ENCODE results near the gene PAPOLA. TPM values are rescaled to one million over a fixed set of nuclear protein-coding genes. Genes with fewer than 3 reads are reported as not detected.
A peak's percentile ranks its signal among the peaks of the same experiment; 100 is the strongest.

The PAPOLA gene
- total RNA-seq, 1 donor from 2014 or later, result 186 TPM

DNA sequence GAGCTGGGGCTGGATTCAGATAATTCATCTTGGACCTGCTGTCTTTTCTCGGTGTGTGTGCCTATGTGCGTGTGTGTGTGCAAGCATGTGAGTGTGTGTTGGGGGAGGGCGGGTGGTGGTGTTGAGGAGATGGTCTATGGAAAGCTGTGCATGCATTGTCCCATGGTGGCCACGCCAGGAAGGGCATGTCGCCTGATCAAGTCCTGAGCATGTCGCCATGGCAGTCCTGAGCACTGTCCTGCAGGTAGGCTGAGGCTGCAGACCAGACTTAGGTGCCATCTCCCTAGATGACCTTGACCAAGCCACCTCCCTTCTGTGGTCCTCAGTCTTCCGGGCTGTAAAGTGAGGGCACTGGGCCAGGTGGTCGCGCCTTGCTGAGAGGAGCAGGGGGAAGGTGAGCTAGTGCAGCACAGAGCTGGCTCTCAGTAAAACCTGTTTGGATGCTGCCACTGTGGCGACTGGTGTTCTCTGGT lies 81.4 kb downstream of the PAPOLA start:
- FAIRE-seq, result no peak
- no peak for DNase-seq (ENCODE audit: low spot score in 2 of 2)

GRCh38 chr14:96584199-96584906 lies 82.2 kb downstream of the PAPOLA start:
- no peak for FAIRE-seq
- DNase-seq (ENCODE audit: low spot score in 2 of 2), result no peak

- no peak for FAIRE-seq
- no peak for DNase-seq (ENCODE audit: low spot score in 2 of 2)
These were observed 82.9 kb downstream of the PAPOLA start for GRCh38 chr14:96584907-96585671.

DNA sequence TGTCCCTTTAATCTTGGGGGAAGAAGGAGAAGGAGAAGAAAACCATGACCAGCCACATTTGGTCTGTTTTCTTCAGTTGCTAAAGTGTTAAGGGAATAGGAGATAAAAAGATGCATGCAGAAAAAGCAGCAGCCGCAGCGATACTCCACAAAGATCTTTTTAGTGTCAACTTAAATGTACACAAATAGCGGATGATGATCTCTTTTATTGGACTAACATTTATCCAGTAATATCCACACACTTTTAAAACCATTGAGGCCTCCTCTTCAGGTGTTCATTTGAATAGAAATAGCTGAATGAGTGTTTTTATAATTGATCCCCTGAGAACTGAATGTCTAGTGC lies 83.5 kb downstream of the PAPOLA start:
- FAIRE-seq, result no peak
- DNase-seq (ENCODE audit: low spot score in 2 of 2), result no peak

DNA sequence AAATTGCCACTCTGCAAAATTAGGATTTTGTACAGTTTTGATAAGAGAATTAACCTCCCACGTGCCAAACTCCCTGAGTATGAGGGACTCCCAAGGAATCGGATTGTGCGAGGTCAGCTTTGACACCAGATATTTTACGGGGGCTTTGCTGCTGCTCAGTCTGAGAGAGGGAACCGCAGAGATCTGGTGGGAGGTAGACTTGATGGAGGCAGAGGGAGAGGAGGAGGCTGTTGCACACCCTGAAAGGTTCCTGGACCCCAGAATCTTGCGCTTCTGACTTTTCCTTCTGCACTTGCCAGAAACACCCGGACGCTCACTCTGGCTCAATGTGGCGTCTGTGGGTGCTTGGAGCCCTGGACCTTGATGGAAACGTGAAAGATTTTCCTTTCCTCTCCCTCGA lies 83.9 kb downstream of the PAPOLA start:
- DNase-seq (ENCODE audit: low spot score in 2 of 2), result no peak
- FAIRE-seq, result no peak

DNA sequence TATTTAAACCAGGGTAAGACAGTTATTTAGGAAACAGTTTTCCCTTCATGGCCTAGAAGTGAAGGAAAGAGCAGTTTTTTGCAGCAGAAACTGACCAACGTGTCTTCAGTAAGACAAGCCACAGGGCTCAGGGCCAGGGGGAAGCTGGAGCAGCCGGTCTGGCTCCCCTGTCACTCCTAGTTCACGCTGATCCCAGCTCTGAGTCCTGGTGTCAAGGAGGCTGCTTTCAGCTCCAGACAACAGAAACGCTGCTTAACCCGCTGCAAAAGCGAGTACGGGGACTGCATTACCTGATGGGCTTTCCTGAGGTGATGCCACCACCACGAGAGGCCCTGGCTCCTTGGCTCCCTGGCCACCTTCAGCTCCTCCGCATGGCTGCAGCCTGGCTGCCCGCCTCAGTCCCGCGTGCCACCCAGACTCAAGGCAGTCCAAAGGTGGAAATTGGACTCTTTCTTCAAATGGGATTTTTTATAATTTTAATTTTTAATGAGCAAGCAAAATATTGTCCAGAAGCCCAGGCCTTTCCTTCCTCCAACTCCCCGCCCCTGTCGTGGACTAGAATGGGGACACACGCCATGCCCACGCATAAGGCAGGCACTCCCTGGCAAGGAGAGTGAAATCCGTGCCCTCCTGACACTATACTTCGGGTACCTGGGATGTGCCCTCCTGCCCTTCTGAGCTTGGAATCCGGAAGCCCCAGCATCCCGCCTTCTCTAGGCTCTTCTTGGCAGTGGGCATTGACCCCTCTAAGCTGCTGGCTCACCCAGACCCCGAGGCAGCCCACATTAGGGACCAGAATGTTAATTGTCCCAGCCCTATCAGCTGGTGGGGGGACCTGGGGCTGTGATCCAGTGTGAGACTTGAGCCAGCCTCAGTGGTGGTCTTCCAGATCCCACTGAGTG lies 85.0 kb downstream of the PAPOLA start:
- DNase-seq (ENCODE audit: low spot score in 2 of 2) (no peak), FAIRE-seq (no peak)

GRCh38 chr14:96587823-96588385 lies 85.7 kb downstream of the PAPOLA start:
- DNase-seq (ENCODE audit: low spot score in 2 of 2) (no peak), FAIRE-seq (no peak)

DNA sequence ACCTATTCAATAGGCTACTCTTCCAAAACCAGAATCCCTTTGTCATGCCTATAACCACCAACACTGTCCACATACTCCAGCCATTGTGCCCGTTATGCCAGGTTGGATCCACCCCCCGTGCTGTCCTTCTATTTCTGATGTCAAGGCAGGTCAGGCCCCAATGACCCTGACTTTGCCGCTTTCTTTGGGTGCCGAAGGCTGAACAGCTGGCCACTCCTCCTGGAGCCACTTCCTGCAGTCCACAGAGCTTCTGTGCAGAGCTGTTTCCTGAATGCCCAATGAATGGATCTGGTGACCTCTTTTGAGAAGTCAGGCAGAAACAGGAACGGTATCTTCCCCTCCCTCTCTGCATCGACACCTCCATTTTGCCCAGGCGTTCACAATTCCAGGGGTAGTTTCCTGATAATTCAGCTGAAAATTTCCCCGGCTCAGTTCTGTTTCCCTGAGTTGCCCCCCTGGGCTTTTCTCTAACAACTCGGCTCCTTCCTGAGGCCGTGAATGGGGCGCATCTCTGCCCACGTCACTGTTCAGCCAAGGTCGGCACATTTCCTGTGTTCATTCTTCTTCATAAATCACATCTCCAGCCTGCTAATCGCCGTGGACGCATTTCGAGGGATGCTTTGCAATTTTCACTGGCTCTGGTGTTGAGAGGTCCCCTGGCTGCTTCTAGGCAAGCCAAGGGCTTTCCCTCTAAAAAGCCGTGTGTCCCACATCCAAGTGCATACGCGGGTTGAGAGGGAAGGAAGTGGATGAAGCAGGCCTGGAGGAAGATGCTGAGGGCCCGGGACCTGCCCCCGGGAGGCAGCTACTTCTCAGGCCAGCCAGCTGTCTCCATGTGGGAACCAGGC lies 86.5 kb downstream of the PAPOLA start:
- FAIRE-seq (no peak), DNase-seq (ENCODE audit: low spot score in 2 of 2) (no peak)

GRCh38 chr14:96589577-96589976 lies 87.4 kb downstream of the PAPOLA start:
- DNase-seq (ENCODE audit: low spot score in 2 of 2) (no peak), FAIRE-seq (no peak)

GRCh38 chr14:96590190-96590864 lies 88.1 kb downstream of the PAPOLA start:
- DNase-seq (ENCODE audit: low spot score in 2 of 2), result no peak

DNA sequence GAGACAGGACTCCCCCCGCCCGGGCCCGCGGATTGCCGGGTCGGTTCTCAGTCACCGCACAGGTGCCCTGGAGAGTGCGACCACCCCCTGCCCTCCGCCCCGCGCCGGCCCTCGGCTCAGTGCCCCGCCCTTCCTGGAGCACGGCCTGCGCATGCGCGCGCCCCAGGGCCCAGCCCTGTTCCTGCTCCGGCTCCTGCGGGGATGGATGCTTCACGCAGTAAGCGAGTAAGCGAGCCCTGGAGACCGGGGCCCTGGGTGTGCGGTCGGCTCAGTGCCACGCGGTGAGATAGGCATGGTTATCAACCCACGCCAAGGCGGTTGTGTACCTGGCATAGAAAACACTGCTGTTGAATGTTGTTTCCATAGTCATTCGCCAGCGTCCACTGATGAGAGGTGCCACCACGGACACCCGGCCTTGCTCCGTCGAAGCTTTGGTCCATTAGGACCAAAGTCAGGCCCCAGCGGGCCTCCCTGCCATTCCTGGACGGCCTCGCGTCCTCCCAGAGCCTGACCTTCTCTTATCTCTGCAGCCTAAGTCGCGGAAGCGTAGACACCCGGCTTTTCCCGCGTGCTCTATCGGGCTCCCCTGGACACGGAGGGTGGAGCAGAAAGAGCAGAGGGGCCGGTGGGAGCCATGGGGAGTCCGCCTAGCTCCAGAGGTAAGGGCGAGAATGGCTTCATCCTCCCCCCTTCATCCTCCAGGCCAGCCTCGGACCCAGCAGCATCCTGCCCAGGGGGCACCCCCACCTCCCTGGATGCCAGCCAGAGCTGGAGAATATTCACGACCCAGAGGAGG lies 90.6 kb downstream of the PAPOLA start:
- FAIRE-seq, result no peak
- peak; percentile 44 to 66 for DNase-seq (ENCODE audit: low spot score in 2 of 2)

More at GRCh38 chr14:96590190-96590864, 88.1 kb downstream of the PAPOLA start:
- FAIRE-seq, result no peak

GRCh38 chr14:96594961-96595360 lies 92.8 kb downstream of the PAPOLA start:
- DNase-seq (ENCODE audit: low spot score in 2 of 2), result no peak
- FAIRE-seq, result no peak

- no peak for DNase-seq (ENCODE audit: low spot score in 2 of 2)
- no peak for FAIRE-seq
These were observed 95.5 kb downstream of the PAPOLA start for GRCh38 chr14:96597680-96598079.

DNA sequence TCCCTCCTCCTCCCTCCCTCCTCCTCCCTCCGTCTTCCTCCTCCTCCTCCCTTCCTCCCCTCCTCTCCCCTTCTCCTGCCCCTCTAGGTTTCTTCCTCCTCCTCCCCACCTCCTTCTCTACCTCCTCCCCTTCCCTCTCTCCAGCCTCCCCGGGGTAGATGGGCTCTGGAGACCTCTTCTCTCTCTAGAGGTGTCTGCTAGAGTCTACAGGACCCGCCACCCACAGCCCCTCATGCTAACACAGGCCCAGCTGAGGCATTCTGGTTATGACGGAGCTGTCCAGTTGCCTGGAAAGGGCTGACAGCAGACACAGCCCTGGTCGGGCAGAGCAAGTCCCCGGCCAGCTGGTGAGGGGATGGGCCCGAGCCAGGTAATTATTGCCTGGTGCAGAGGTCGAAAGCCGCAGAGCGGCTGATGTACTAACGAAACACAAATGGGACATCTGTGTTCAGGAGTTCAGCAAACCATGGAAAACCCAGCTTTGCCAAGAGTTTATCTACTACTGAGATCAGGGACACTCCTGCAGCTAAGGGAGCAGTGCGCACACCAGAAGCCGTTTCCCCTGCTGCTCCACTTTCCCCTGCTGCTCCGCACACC lies 96.2 kb downstream of the PAPOLA start:
- DNase-seq (ENCODE audit: low spot score in 2 of 2) (no peak), FAIRE-seq (no peak)

DNA sequence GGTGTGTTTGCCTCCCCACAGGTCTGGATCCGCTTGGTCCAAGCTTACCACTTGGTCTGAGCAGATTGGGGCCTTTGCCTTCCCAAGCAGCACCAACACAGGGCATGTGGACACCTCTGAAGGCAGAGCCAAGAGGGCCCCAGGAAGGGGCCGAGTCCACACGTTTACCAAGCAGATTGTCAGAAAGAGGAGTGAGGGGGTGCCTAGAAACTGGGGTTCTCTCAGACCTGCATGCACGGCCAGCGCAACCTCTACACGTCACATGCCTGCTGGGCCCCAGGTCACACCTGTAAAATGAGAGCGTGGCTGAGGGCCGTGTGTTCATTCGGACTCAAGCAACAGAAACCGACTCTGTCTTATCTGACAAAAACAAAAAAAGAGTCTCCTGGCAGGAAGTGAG lies 96.9 kb downstream of the PAPOLA start:
- FAIRE-seq (no peak), DNase-seq (ENCODE audit: low spot score in 2 of 2) (no peak)

GRCh38 chr14:96602186-96602585 lies 100.0 kb downstream of the PAPOLA start:
- FAIRE-seq, result no peak
- DNase-seq (ENCODE audit: low spot score in 2 of 2), result no peak

- no peak for FAIRE-seq
These were observed 101.4 kb downstream of the PAPOLA start for GRCh38 chr14:96603350-96604255.

More at GRCh38 chr14:96603350-96604255, 101.4 kb downstream of the PAPOLA start:
- no peak for DNase-seq (ENCODE audit: low spot score in 2 of 2)
